HCT116 (cell line): ENCODE results near the gene DZIP1L. TPM values are rescaled to one million over a fixed set of nuclear protein-coding genes. Genes with fewer than 3 reads are reported as not detected.

Experiments
- ATAC-seq: fragments of 200-7000 bp; cut with Tn5 transposase; 2 replicates; pipeline ENCODE4 v1.9.1; 2020; ENCODE audit warnings: mild to moderate bottlenecking, moderate library complexity
- BruUV-seq: library from RNA; stranded (reverse); fragments of 400-500 nt; replicated peaks from 2 replicates; lab custom pipeline; 2021; lab: Mats Ljungman, UMichigan
- CTCF ChIA-PET: fragments of 300-600 bp; sonication (Branson Sonifier 250); formaldehyde crosslinking; loops from one replicate; lab custom pipeline; 2021; ENCODE audit warnings: antibody characterized with exemption; lab: Charles Lee
- POLR2A ChIA-PET: fragments of 300-600, 350-600 bp; sonication (Branson Sonifier 250); formaldehyde crosslinking; loops from one replicate; lab custom pipeline; 2021; ENCODE audit warnings: antibody characterized with exemption; lab: Charles Lee
- RAD21 ChIA-PET, 2 experiments: fragments of 300-600 bp; sonication (Branson Sonifier 250); formaldehyde crosslinking; loops; one replicate each; lab custom pipeline; 2023; ENCODE audit warnings: low total read pairs in 2 of 2; ENCODE audit not compliant: uncharacterized antibody in 2 of 2, unreplicated experiment in 2 of 2, low non-redundant PET in 1 of 2; lab: Charles Lee
- DNase-seq: peaks from one replicate; pipeline ENCODE4 v3.0.0-alpha.2; 2010; ENCODE audit warnings: low read depth, low spot score
- H2AFZ ChIP-seq: fragments of 200-600 bp; shearing (Covaris generic), sonication (generic); 2 replicates; pipeline ENCODE4 v1.6.1; 2017; ENCODE audit warnings: low read depth, mixed run types, mixed read lengths, antibody characterized with exemption, low read length; ENCODE audit not compliant: poor library complexity, severe bottlenecking
- H3K27ac ChIP-seq: 2 replicates; pipeline ENCODE4 v1.5.1; 2012; ENCODE audit warnings: low read depth, low read length
- H3K27me3 ChIP-seq: fragments of 200-600 bp; sonication (generic); 2 replicates; pipeline ENCODE4 v1.6.1; 2016; ENCODE audit warnings: mixed run types, low read length, mixed read lengths; ENCODE audit not compliant: insufficient read depth
- H3K36me3 ChIP-seq, 2 experiments: fragments of 200-500 bp in 1 of 2; fragments of 200-600 bp in 1 of 2; sonication (Bioruptor generic) in 1 of 2; sonication (generic) in 1 of 2; 2 replicates each; pipeline versions ENCODE4 v1.5.1 to v1.6.1; 2014 to 2016; ENCODE audit warnings: low read length in 2 of 2, inconsistent platforms in 1 of 2, mixed read lengths in 1 of 2, mixed run types in 1 of 2; ENCODE audit not compliant: insufficient read depth in 2 of 2, control insufficient read depth in 1 of 2
- H3K4me1 ChIP-seq, 2 experiments: fragments of 200-600 bp in 1 of 2; sonication (generic) in 1 of 2; 2 replicates each; pipeline versions ENCODE4 v1.5.1 to v1.6.1; 2012 to 2017; ENCODE audit warnings: low read length in 2 of 2, inconsistent platforms in 1 of 2, mild to moderate bottlenecking in 1 of 2, mixed read lengths in 1 of 2, mixed run types in 1 of 2, moderate library complexity in 1 of 2; ENCODE audit not compliant: insufficient read depth in 2 of 2, control insufficient read depth in 1 of 2
- H3K4me2 ChIP-seq: fragments of 200-600 bp; sonication (generic); 2 replicates; pipeline ENCODE4 v1.6.1; 2017; ENCODE audit warnings: mixed run types, low read length, mixed read lengths
- H3K4me3 ChIP-seq, 2 experiments: fragments of 200-600 bp in 1 of 2; sonication (generic) in 1 of 2; replicated peaks in 1 of 2; 2 replicates each; pipeline ENCODE4 v1.5.1; 2011 to 2016; ENCODE audit warnings: low read length in 2 of 2, control low read depth in 1 of 2, low read depth in 1 of 2, mild to moderate bottlenecking in 1 of 2, mixed read lengths in 1 of 2, mixed run types in 1 of 2
- H3K79me2 ChIP-seq: fragments of 200-600 bp; sonication (generic); 2 replicates; pipeline ENCODE4 v1.6.1; 2017; ENCODE audit warnings: mild to moderate bottlenecking, mixed run types, low read length, moderate library complexity, mixed read lengths; ENCODE audit not compliant: insufficient read depth
- H3K9ac ChIP-seq: fragments of 200-600 bp; sonication (generic); 2 replicates; pipeline ENCODE4 v1.6.1; 2016; ENCODE audit warnings: low read length, mixed read lengths
- H3K9me2 ChIP-seq: fragments of 200-600 bp; sonication (generic), shearing (Covaris generic); 2 replicates; pipeline ENCODE4 v1.6.1; 2017; ENCODE audit warnings: mixed run types, mild to moderate bottlenecking, moderate library complexity; ENCODE audit not compliant: insufficient read depth
- H3K9me3 ChIP-seq, 2 experiments: fragments of 200-500 bp in 1 of 2; fragments of 200-600 bp in 1 of 2; sonication (Bioruptor generic) in 1 of 2; sonication (generic) in 1 of 2; 2 replicates each; pipeline ENCODE4 v1.6.1; 2014 to 2017; ENCODE audit warnings: low read length in 2 of 2, mixed read lengths in 2 of 2, inconsistent platforms in 1 of 2, low read depth in 1 of 2, mild to moderate bottlenecking in 1 of 2, mixed run types in 1 of 2, moderate library complexity in 1 of 2; ENCODE audit not compliant: control insufficient read depth in 1 of 2, insufficient read depth in 1 of 2
- H4K20me1 ChIP-seq: fragments of 200-600 bp; sonication (generic), shearing (Covaris generic); 2 replicates; pipeline ENCODE4 v1.6.1; 2017; ENCODE audit warnings: mixed run types, mild to moderate bottlenecking, moderate library complexity; ENCODE audit not compliant: insufficient read depth
- CEBPB ChIP-seq: IDR thresholded peaks from 2 replicates; pipeline ENCODE4 v1.6.1; 2012; ENCODE audit warnings: low read depth
- ELF1 ChIP-seq: IDR thresholded peaks from 2 replicates; pipeline ENCODE4 v1.6.1; 2012; ENCODE audit warnings: low read depth, borderline replicate concordance
- EZH2phosphoT487 ChIP-seq: fragments of 200-600 bp; IDR thresholded peaks from 2 replicates; pipeline ENCODE4 v1.6.1; 2018; ENCODE audit warnings: antibody characterized with exemption, borderline replicate concordance
- FOSL1 ChIP-seq: IDR thresholded peaks from 2 replicates; pipeline ENCODE4 v1.6.1; 2012; ENCODE audit warnings: low read depth
- JUND ChIP-seq: IDR thresholded peaks from 2 replicates; pipeline ENCODE4 v1.6.1; 2012
- POLR2A ChIP-seq: IDR thresholded peaks from 2 replicates; pipeline ENCODE4 v1.7.0; 2011; ENCODE audit warnings: borderline replicate concordance; ENCODE audit not compliant: insufficient read depth, insufficient read length; ENCODE audit errors: extremely low read depth
- SRF ChIP-seq: IDR thresholded peaks from 2 replicates; pipeline ENCODE4 v1.6.1; 2012; ENCODE audit warnings: low read depth
- ZNF274 ChIP-seq: fragments of 200-500 bp; sonication (Bioruptor generic); IDR thresholded peaks from 2 replicates; pipeline ENCODE4 v1.6.1; 2014; ENCODE audit warnings: mild to moderate bottlenecking, low read depth, low read length, inconsistent platforms
- intact Hi-C: fragments of 100-400 bp; cut with micrococcal nuclease; formaldehyde crosslinking; loops from 2 replicates; pipeline ENCODE4 v1.10.0; 2022
- total RNA-seq: library from RNA; stranded (reverse); gene quantifications from one replicate; pipeline ENCODE4 v1.2.1, GENCODE V29; 2021; ENCODE audit not compliant: unreplicated experiment
- TF ChIP-seq, protein P1 (sequence below): IDR thresholded peaks from 2 replicates; pipeline ENCODE4 v1.6.1; 2012
- TF ChIP-seq, protein P2 (sequence below): IDR thresholded peaks from 2 replicates; pipeline ENCODE4 v1.6.1; 2011; ENCODE audit warnings: mild to moderate bottlenecking, low read length, moderate library complexity; ENCODE audit not compliant: insufficient replicate concordance; ENCODE audit errors: extremely low read depth

Gene DZIP1L
- total RNA-seq, 1 experiment from 2014 or later, result 9.6 TPM

DNA sequence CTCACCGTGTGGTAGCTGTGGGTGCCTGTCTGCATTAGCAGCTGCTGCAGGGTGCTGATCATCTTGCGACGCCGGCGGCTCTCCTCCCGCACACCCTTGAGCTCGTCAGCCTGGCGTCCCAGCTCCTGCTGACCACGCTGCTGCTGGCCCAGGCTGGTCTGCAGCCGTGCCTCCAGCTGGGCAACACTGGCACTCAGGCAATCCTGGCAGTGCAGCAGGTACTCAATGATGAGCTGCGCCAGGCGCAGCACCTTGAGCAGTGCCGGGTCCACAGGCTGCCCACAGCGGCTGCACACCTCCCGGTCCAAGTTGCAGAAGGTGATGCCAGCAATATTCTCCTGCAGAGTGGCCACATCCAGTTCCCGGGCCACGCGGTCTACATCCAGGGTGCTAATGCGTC lies 11.9 kb downstream of the DZIP1L start:
- H3K27me3 ChIP-seq, result no peaks in the 10 kb centered on the region
- no peak overlapping the region for H3K4me3 ChIP-seq
- no peak overlapping the region for H3K4me2 ChIP-seq
- ATAC-seq, result no peak
- H3K27ac ChIP-seq, result no peak overlapping the region
- no peaks in the 10 kb centered on the region for H3K79me2 ChIP-seq
- intact Hi-C loops, result no loop called here
- ChIA-PET CTCF (no interaction called here), POLR2A (no interaction called here), RAD21 (no interaction called here)
- H3K4me1 ChIP-seq, result no peaks in the 10 kb centered on the region
- H4K20me1 ChIP-seq, result no peaks in the 10 kb centered on the region
- TF ChIP-seq SRF, result no peak
- TF ChIP-seq, protein P1, sequence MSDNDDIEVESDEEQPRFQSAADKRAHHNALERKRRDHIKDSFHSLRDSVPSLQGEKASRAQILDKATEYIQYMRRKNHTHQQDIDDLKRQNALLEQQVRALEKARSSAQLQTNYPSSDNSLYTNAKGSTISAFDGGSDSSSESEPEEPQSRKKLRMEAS, result no peak
- no peak for TF ChIP-seq ELF1
- TF ChIP-seq CEBPB, result no peak
- no peak for TF ChIP-seq JUND
- no peak for TF ChIP-seq POLR2A
- no peak for TF ChIP-seq FOSL1
- TF ChIP-seq EZH2phosphoT487, result no peak
- no peak for TF ChIP-seq ZNF274
- TF ChIP-seq, protein P2, sequence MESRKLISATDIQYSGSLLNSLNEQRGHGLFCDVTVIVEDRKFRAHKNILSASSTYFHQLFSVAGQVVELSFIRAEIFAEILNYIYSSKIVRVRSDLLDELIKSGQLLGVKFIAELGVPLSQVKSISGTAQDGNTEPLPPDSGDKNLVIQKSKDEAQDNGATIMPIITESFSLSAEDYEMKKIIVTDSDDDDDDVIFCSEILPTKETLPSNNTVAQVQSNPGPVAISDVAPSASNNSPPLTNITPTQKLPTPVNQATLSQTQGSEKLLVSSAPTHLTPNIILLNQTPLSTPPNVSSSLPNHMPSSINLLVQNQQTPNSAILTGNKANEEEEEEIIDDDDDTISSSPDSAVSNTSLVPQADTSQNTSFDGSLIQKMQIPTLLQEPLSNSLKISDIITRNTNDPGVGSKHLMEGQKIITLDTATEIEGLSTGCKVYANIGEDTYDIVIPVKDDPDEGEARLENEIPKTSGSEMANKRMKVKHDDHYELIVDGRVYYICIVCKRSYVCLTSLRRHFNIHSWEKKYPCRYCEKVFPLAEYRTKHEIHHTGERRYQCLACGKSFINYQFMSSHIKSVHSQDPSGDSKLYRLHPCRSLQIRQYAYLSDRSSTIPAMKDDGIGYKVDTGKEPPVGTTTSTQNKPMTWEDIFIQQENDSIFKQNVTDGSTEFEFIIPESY, result no peak
- DNase-seq, result no peak
- no peaks in the 10 kb centered on the region for H3K9me2 ChIP-seq
- no TSS peak for BruUV-seq
- no peaks in the 10 kb centered on the region for H3K9me3 ChIP-seq
- no peak overlapping the region for H2AFZ ChIP-seq
- H3K9ac ChIP-seq, result no peak overlapping the region
- no peaks in the 10 kb centered on the region for H3K36me3 ChIP-seq
